Gastroesophageal sphincter (tissue), 4 donors: Measurements from ENCODE around the gene LSG1. TPM values are rescaled to one million over a fixed set of nuclear protein-coding genes. Genes with fewer than 3 reads are reported as not detected.

Experiments
- ATAC-seq: fragments of 150-250 bp; one replicate; pipeline ENCODE4 v1.9.1; 2016; ENCODE audit warnings: mild to moderate bottlenecking, moderate library complexity
- H3K27ac ChIP-seq, 4 donors: fragments of 200-600 bp; sonication (generic) in 3 of 4; 1 replicate in 3 of 4; 2 replicates in 1 of 4; pipeline ENCODE4 v1.5.1; 2016 to 2019
- H3K27me3 ChIP-seq: fragments of 200-600 bp; sonication (generic); one replicate; pipeline ENCODE4 v1.5.1; 2019
- H3K36me3 ChIP-seq, 2 donors: fragments of 200-600 bp; sonication (generic); one replicate each; pipeline ENCODE4 v1.5.1; 2019; ENCODE audit warnings: control low read depth in 1 of 2
- H3K4me1 ChIP-seq, 3 donors: fragments of 200-600 bp; sonication (generic); 1 replicate in 2 of 3; 2 replicates in 1 of 3; pipeline ENCODE4 v1.5.1; 2016 to 2019; ENCODE audit warnings: control low read depth in 2 of 3
- H3K4me3 ChIP-seq, 2 donors: fragments of 200-600 bp; sonication (generic); one replicate each; pipeline ENCODE4 v1.5.1; 2019; ENCODE audit warnings: mild to moderate bottlenecking in 1 of 2, moderate library complexity in 1 of 2
- H3K9me3 ChIP-seq, 3 donors: fragments of 200-600 bp; sonication (generic); one replicate each; pipeline ENCODE4 v1.5.1; 2017 to 2019; ENCODE audit warnings: control low read depth in 2 of 3
- CTCF ChIP-seq, 4 experiments: fragments of 200-600 bp in 2 of 4; fragments of 450-650 bp in 2 of 4; sonication (generic) in 1 of 4; IDR thresholded peaks; one replicate each; pipeline ENCODE4 v1.5.1; 2017 to 2019; ENCODE audit warnings: antibody characterized with exemption in 4 of 4, mild to moderate bottlenecking in 2 of 4, moderate library complexity in 2 of 4
- EP300 ChIP-seq: sonication (generic); formaldehyde crosslinking; IDR thresholded peaks from one replicate; pipeline ENCODE4 v1.6.1; 2017; ENCODE audit warnings: antibody characterized with exemption, mild to moderate bottlenecking
- POLR2A ChIP-seq, 2 donors: fragments of 450-650 bp; IDR thresholded peaks; one replicate each; pipeline ENCODE4 v1.6.1; 2017; ENCODE audit warnings: antibody characterized with exemption in 2 of 2, mild to moderate bottlenecking in 2 of 2, moderate library complexity in 1 of 2
- POLR2AphosphoS5 ChIP-seq: sonication (generic); formaldehyde crosslinking; IDR thresholded peaks from one replicate; pipeline ENCODE4 v1.6.1; 2017; ENCODE audit warnings: antibody characterized with exemption
- WGBS, 2 donors: methylation state at CpG; one replicate each; pipeline ENCODE4 v1.1.5; 2018; ENCODE audit warnings: low coverage in 1 of 2; 5-methylcytosine and 5-hydroxymethylcytosine counted together
- total RNA-seq, 4 donors: library from RNA; depleted of rRNA; stranded (reverse); fragments of >200 nt; gene quantifications; one replicate each; pipeline ENCODE4 v1.1.0, GENCODE V29; 2016

The LSG1 gene
- total RNA-seq, 4 donors from 2014 or later = 23.0 to 30.3 (median 28.3) TPM

- no peak for TF ChIP-seq CTCF (IDR thresholded peaks at IDR 0.05)
- TF ChIP-seq EP300 = no peak
- TF ChIP-seq POLR2AphosphoS5 = no peak
- TF ChIP-seq POLR2A (IDR thresholded peaks at IDR 0.05) = no peak
- H3K27me3 ChIP-seq = no peaks in the 10 kb centered on the region
- peak overlapping the region; percentile 62 to 87 (median 86) for H3K27ac ChIP-seq
- H3K9me3 ChIP-seq = no peaks in the 10 kb centered on the region
- no peak for ATAC-seq
- 60 to 64% methylated on average over 4 to 10 of the region's 13 CpGs for WGBS, 2 donors
- peaks cover 0 to 54% (median 22%) of the 10 kb centered on the region in 3 donors for H3K4me1 ChIP-seq
- H3K4me3 ChIP-seq = peak overlapping the region; percentile 76 to 84
- H3K36me3 ChIP-seq = no peaks in the 10 kb centered on the region
Observed at GRCh38 chr3:194685065-194685717, 13.2 kb upstream of the LSG1 start.

- ATAC-seq = no peak
- no peaks in the 10 kb centered on the region for H3K27me3 ChIP-seq
- no peak overlapping the region for H3K4me3 ChIP-seq
- no peaks in the 10 kb centered on the region for H3K36me3 ChIP-seq
- H3K4me1 ChIP-seq = peaks cover 0 to 46% (median 18%) of the 10 kb centered on the region in 3 donors
- TF ChIP-seq EP300 (no peak), CTCF (IDR thresholded peaks at IDR 0.05) (no peak), POLR2AphosphoS5 (no peak), POLR2A (IDR thresholded peaks at IDR 0.05) (no peak)
- WGBS, 2 donors = 38 to 86% methylated on average over 2 of the region's 2 CpGs
- H3K27ac ChIP-seq = peak overlapping the region in 1 of 4 donors; percentile 45
- H3K9me3 ChIP-seq = no peaks in the 10 kb centered on the region
Observed at GRCh38 chr3:194683380-194683779, 11.4 kb upstream of the LSG1 start.

GRCh38 chr3:194682694-194683310 lies 10.8 kb upstream of the LSG1 start:
- Histone ChIP-seq H3K27me3 (no peaks in the 10 kb centered on the region), H3K36me3 (no peaks in the 10 kb centered on the region), H3K27ac (peak overlapping the region in 2 of 4 donors; percentile 30 to 45), H3K9me3 (no peaks in the 10 kb centered on the region), H3K4me1 (peaks cover 0 to 40% (median 13%) of the 10 kb centered on the region in 3 donors), H3K4me3 (no peak overlapping the region)
- peak; percentile 53 for ATAC-seq
- 0 to 60% methylated on average over 3 of the region's 14 CpGs for WGBS, 2 donors
- TF ChIP-seq POLR2A (IDR thresholded peaks at IDR 0.05) (no peak), CTCF (IDR thresholded peaks at IDR 0.05) (peak; percentile 72 to 95 (median 88)), EP300 (no peak), POLR2AphosphoS5 (peak; percentile 16)

- H3K4me1 ChIP-seq = peaks cover 0 to 34% (median 10%) of the 10 kb centered on the region in 3 donors
- WGBS, 2 donors = 0 to 23% methylated on average over 1 to 2 of the region's 4 CpGs
- H3K27ac ChIP-seq = peak overlapping the region in 1 of 4 donors; percentile 30
- peaks cover 2% of the 10 kb centered on the region for H3K27me3 ChIP-seq
- TF ChIP-seq POLR2AphosphoS5 = no peak
- TF ChIP-seq POLR2A (IDR thresholded peaks at IDR 0.05) = no peak
- no peak for TF ChIP-seq CTCF (IDR thresholded peaks at IDR 0.05)
- TF ChIP-seq EP300 = no peak
- no peak overlapping the region for H3K4me3 ChIP-seq
- no peaks in the 10 kb centered on the region for H3K9me3 ChIP-seq
- H3K36me3 ChIP-seq = no peaks in the 10 kb centered on the region
- ATAC-seq = no peak
Observed at GRCh38 chr3:194682189-194682693, 10.2 kb upstream of the LSG1 start.
